Endothelial cell of umbilical vein (primary cell): ENCODE data around the gene CEP164. TPM values are rescaled to one million over a fixed set of nuclear protein-coding genes. Genes with fewer than 3 reads are reported as not detected.

Experiments
- BruUV-seq: library from RNA; stranded (reverse); fragments of 400-500 nt; replicated peaks from 2 replicates; lab custom pipeline; 2021; lab: Mats Ljungman, UMichigan
- CTCF ChIA-PET: fragments of 300-600, 350-600 bp; sonication (Branson Sonifier 250); formaldehyde crosslinking; loops from one replicate; lab custom pipeline; 2021; ENCODE audit warnings: antibody characterized with exemption, inconsistent platforms; lab: Charles Lee
- POLR2A ChIA-PET: fragments of 300-600, 350-600 bp; sonication (Branson Sonifier 250); formaldehyde crosslinking; loops from one replicate; lab custom pipeline; 2021; ENCODE audit warnings: antibody characterized with exemption, inconsistent platforms; lab: Charles Lee
- DNase-seq: peaks from one replicate; pipeline ENCODE4 v3.0.0-alpha.2; 2011; ENCODE audit warnings: low read depth, low spot score
- FAIRE-seq: peaks from 2 replicates; lab custom pipeline; 2011; peaks lifted over from hg19 to GRCh38; lab: Jason Lieb, UNC
- H2AFZ ChIP-seq: 2 replicates; pipeline ENCODE4 v1.6.0; 2012; ENCODE audit warnings: low read depth, low read length, control low read depth, inconsistent platforms
- H3K27ac ChIP-seq: 2 replicates; pipeline ENCODE4 v1.5.1; 2011; ENCODE audit warnings: low read depth, mild to moderate bottlenecking, control low read depth, low read length, moderate library complexity; ENCODE audit not compliant: insufficient read depth
- H3K27me3 ChIP-seq, 2 experiments: 2 replicates each; pipeline versions ENCODE4 v1.6.0 to v1.6.1; 2011; ENCODE audit warnings: low read length in 2 of 2, mixed read lengths in 1 of 2; ENCODE audit not compliant: control insufficient read depth in 2 of 2, insufficient read depth in 2 of 2
- H3K36me3 ChIP-seq, 2 experiments: 2 replicates in 1 of 2; 3 replicates in 1 of 2; pipeline ENCODE4 v1.5.1; 2011; ENCODE audit warnings: low read length in 2 of 2, mild to moderate bottlenecking in 1 of 2, moderate library complexity in 1 of 2; ENCODE audit not compliant: control insufficient read depth in 2 of 2, insufficient read depth in 2 of 2; ENCODE audit errors: extremely low read depth in 1 of 2
- H3K4me1 ChIP-seq: 3 replicates; pipeline ENCODE4 v1.5.1; 2011; ENCODE audit warnings: mild to moderate bottlenecking, low read length; ENCODE audit not compliant: control insufficient read depth, insufficient read depth; ENCODE audit errors: extremely low read depth
- H3K4me2 ChIP-seq: 2 replicates; pipeline ENCODE4 v1.6.1; 2011; ENCODE audit warnings: low read length, control low read depth, mixed read lengths; ENCODE audit not compliant: insufficient read depth
- H3K4me3 ChIP-seq, 3 experiments: fragments of 200-600 bp in 1 of 3; sonication (generic), shearing (Covaris generic) in 1 of 3; replicated peaks in 1 of 3; 2 replicates each; pipeline ENCODE4 v1.5.1; 2011 to 2016; ENCODE audit warnings: control low read depth in 3 of 3, low read length in 3 of 3, mild to moderate bottlenecking in 2 of 3, inconsistent platforms in 1 of 3, low read depth in 1 of 3, moderate library complexity in 1 of 3; ENCODE audit not compliant: insufficient read depth in 1 of 3
- H3K79me2 ChIP-seq: 2 replicates; pipeline ENCODE4 v1.6.0; 2012; ENCODE audit warnings: low read length, inconsistent platforms; ENCODE audit not compliant: control insufficient read depth, insufficient read depth
- H3K9ac ChIP-seq: replicated peaks from 2 replicates; pipeline ENCODE3; 2011; ENCODE audit warnings: low read length, control low read depth; ENCODE audit not compliant: insufficient read depth; ENCODE audit errors: extremely low read depth
- H3K9me1 ChIP-seq: replicated peaks from 3 replicates; pipeline ENCODE4 v1.6.0; 2011; ENCODE audit warnings: mild to moderate bottlenecking, low read length; ENCODE audit not compliant: control insufficient read depth, insufficient read depth; ENCODE audit errors: extremely low read depth
- H3K9me3 ChIP-seq: replicated peaks from 2 replicates; pipeline ENCODE4 v1.5.1; 2012; ENCODE audit warnings: low read length, inconsistent platforms; ENCODE audit not compliant: control insufficient read depth, insufficient read depth
- H4K20me1 ChIP-seq: replicated peaks from 2 replicates; pipeline ENCODE3; 2011; ENCODE audit warnings: mild to moderate bottlenecking, low read length; ENCODE audit not compliant: control insufficient read depth, insufficient read depth; ENCODE audit errors: extremely low read depth
- EZH2 ChIP-seq: IDR thresholded peaks from 2 replicates; pipeline ENCODE4 v1.6.1; 2012; ENCODE audit warnings: borderline replicate concordance, low read depth, mild to moderate bottlenecking, moderate library complexity, low read length, inconsistent platforms; ENCODE audit not compliant: severe bottlenecking
- FOS ChIP-seq: IDR thresholded peaks from 2 replicates; pipeline ENCODE4 v1.6.1; 2011; ENCODE audit warnings: mild to moderate bottlenecking, low read length, moderate library complexity, borderline replicate concordance; ENCODE audit not compliant: insufficient read depth
- GATA2 ChIP-seq: IDR thresholded peaks from 2 replicates; pipeline ENCODE4 v1.7.0; 2011; ENCODE audit warnings: low read depth, mild to moderate bottlenecking, moderate library complexity, mixed read lengths, low read length; ENCODE audit not compliant: insufficient read length, insufficient read depth
- JUN ChIP-seq: IDR thresholded peaks from 2 replicates; pipeline ENCODE4 v1.6.1; 2011; ENCODE audit warnings: borderline replicate concordance, low read depth; ENCODE audit not compliant: insufficient read length, insufficient read depth
- MYC ChIP-seq: IDR thresholded peaks from one replicate; pipeline ENCODE4 v1.6.1; 2011; ENCODE audit warnings: mild to moderate bottlenecking, low read depth, low read length
- POLR2A ChIP-seq: IDR thresholded peaks from 2 replicates; pipeline ENCODE4 v1.6.1; 2012; ENCODE audit warnings: low read depth, mild to moderate bottlenecking, control low read depth, low read length
- POLR2AphosphoS5 ChIP-seq: IDR thresholded peaks from 2 replicates; pipeline ENCODE4 v1.6.1; 2012; ENCODE audit warnings: low read depth, mild to moderate bottlenecking, control low read depth, low read length, moderate library complexity; ENCODE audit not compliant: insufficient read depth
- dilution Hi-C: fragments of 300-500 bp; cut with MboI; formaldehyde crosslinking; loops from one replicate; pipeline ENCODE4 v1.15.0; 2019; ENCODE audit warnings: low sequenced_read_pairs; ENCODE audit not compliant: extremely low pct_ligation_motif_present
- intact Hi-C: fragments of 100-400 bp; cut with micrococcal nuclease; formaldehyde crosslinking; loops from one replicate; pipeline ENCODE4 v1.10.0; 2022
- polyA plus RNA-seq, 4 experiments: library from polyadenylated mRNA; depleted of rRNA in 3 of 4; stranded (reverse) in 3 of 4; unstranded in 1 of 4; fragments of >200 nt; gene quantifications; 2 replicates each; pipeline versions ENCODE4 v1.2.1 to v1.2.3, GENCODE V29; 2011 to 2012; ENCODE audit warnings: missing spikeins in 1 of 4
- total RNA-seq: library from RNA; stranded (reverse); gene quantifications from 2 replicates; pipeline ENCODE4 v1.2.3, GENCODE V29; 2021
- TF ChIP-seq, protein P1 (sequence below): IDR thresholded peaks from 2 replicates; pipeline ENCODE4 v1.6.1; 2011; ENCODE audit not compliant: insufficient read depth, insufficient read length
- TF ChIP-seq, protein P2 (sequence below), 2 donors: IDR thresholded peaks; 1 replicate in 1 of 2; 2 replicates in 1 of 2; pipeline ENCODE4 v1.5.1; 2011; ENCODE audit warnings: low read length in 2 of 2, mild to moderate bottlenecking in 2 of 2, moderate library complexity in 2 of 2, control low read depth in 1 of 2, inconsistent platforms in 1 of 2, low read depth in 1 of 2; ENCODE audit not compliant: insufficient read depth in 1 of 2; ENCODE audit errors: extremely low read depth in 1 of 2

CEP164 gene
- total and polyA plus RNA-seq, 2 donors (not counting 3 experiments of a cell fraction or from before 2014, with no cell fraction given): 22.7 to 48.4 TPM

GRCh38 chr11:117313091-117313490, 14.6 kb upstream of the CEP164 start:
- no peak overlapping the region for H3K4me3 ChIP-seq
- FAIRE-seq: no peak
- H3K27me3 ChIP-seq: no peaks in the 10 kb centered on the region
- no peaks in the 10 kb centered on the region for H3K36me3 ChIP-seq
- H3K79me2 ChIP-seq: peaks cover 11% of the 10 kb centered on the region
- no peak overlapping the region for H2AFZ ChIP-seq
- no peaks in the 10 kb centered on the region for H3K9me1 ChIP-seq
- H3K9ac ChIP-seq: no peak overlapping the region
- H3K4me2 ChIP-seq: no peak overlapping the region
- dilution Hi-C loops (no loop called here), intact Hi-C loops (no loop called here)
- peaks cover 12% of the 10 kb centered on the region for H3K4me1 ChIP-seq
- POLR2A ChIA-PET: no interaction called here
- H4K20me1 ChIP-seq: no peaks in the 10 kb centered on the region
- TF ChIP-seq, protein P1, sequence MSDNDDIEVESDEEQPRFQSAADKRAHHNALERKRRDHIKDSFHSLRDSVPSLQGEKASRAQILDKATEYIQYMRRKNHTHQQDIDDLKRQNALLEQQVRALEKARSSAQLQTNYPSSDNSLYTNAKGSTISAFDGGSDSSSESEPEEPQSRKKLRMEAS: no peak
- TF ChIP-seq POLR2A (no peak), FOS (no peak), MYC (no peak), EZH2 (no peak), POLR2AphosphoS5 (no peak), GATA2 (no peak), JUN (no peak)
- TF ChIP-seq, protein P2, sequence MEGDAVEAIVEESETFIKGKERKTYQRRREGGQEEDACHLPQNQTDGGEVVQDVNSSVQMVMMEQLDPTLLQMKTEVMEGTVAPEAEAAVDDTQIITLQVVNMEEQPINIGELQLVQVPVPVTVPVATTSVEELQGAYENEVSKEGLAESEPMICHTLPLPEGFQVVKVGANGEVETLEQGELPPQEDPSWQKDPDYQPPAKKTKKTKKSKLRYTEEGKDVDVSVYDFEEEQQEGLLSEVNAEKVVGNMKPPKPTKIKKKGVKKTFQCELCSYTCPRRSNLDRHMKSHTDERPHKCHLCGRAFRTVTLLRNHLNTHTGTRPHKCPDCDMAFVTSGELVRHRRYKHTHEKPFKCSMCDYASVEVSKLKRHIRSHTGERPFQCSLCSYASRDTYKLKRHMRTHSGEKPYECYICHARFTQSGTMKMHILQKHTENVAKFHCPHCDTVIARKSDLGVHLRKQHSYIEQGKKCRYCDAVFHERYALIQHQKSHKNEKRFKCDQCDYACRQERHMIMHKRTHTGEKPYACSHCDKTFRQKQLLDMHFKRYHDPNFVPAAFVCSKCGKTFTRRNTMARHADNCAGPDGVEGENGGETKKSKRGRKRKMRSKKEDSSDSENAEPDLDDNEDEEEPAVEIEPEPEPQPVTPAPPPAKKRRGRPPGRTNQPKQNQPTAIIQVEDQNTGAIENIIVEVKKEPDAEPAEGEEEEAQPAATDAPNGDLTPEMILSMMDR (IDR thresholded peaks at IDR 0.05; ENCODE audit: extremely low read depth in 1 of 2, insufficient read depth in 1 of 2, low read depth in 1 of 2, low read length in 2 of 2): no peak
- DNase-seq: no peak
- BruUV-seq: no TSS peak
- no peak overlapping the region for H3K27ac ChIP-seq
- H3K9me3 ChIP-seq: no peaks in the 10 kb centered on the region
- CTCF ChIA-PET: no interaction called here
